GM12872 (cell line): ENCODE measurements around the gene ABCA6.

Experiments used
- CTCF ChIP-seq: IDR thresholded peaks from 3 replicates; pipeline ENCODE4 v1.5.1; 2011; ENCODE audit warnings: low read depth, mild to moderate bottlenecking, low read length, moderate library complexity; ENCODE audit not compliant: insufficient read depth

The ABCA6 gene

GRCh38 chr17:69141431-69142174 is at the start of gene ABCA6:
Gene ABCA6, minus strand, starts transcription at chr17:69141895. Its CDS starts 1,192 bp downstream, at chr17:69140703.
- no peak for TF ChIP-seq CTCF

- no peak for TF ChIP-seq CTCF
Measured at GRCh38 chr17:69188796-69189195, 47.1 kb upstream of the ABCA6 start.

GRCh38 chr17:69188064-69188463 is 46.4 kb upstream of the ABCA6 start:
- no peak for TF ChIP-seq CTCF

- no peak for TF ChIP-seq CTCF
Measured at GRCh38 chr17:69187294-69187693, 45.6 kb upstream of the ABCA6 start.

- no peak for TF ChIP-seq CTCF
Measured at GRCh38 chr17:69179227-69179952, 37.7 kb upstream of the ABCA6 start.

GRCh38 chr17:69176457-69176795 is 34.7 kb upstream of the ABCA6 start:
- TF ChIP-seq CTCF: no peak

GRCh38 chr17:69175625-69176456 is 34.1 kb upstream of the ABCA6 start:
- TF ChIP-seq CTCF: no peak
